Lower lobe of right lung (tissue), 2 donors: ENCODE data around the gene DEPDC7. TPM values are rescaled to one million over a fixed set of nuclear protein-coding genes. Genes with fewer than 3 reads are reported as not detected.
A peak's percentile ranks its signal among the peaks of the same experiment; 100 is the strongest.
"Not testable (repeated sequence)": the region's sequence is repeated elsewhere in the genome, so short reads cannot be mapped to it uniquely, and the experiment has no call there.

ENCODE experiments used
- ATAC-seq, 2 donors: fragments of 200-7000 bp; cut with Tn5 transposase; one replicate each; pipeline ENCODE4 v1.9.1; 2020 to 2022; ENCODE audit warnings: mild to moderate bottlenecking in 2 of 2, moderate library complexity in 2 of 2
- DNase-seq: peaks from one replicate; pipeline ENCODE4 v3.0.0-alpha.2; 2020
- H3K27ac ChIP-seq: fragments of 200-600 bp; one replicate; pipeline ENCODE4 v1.8.0; 2022
- H3K27me3 ChIP-seq: fragments of 200-600 bp; one replicate; pipeline ENCODE4 v1.8.0; 2022; ENCODE audit warnings: low read depth
- H3K36me3 ChIP-seq: fragments of 200-600 bp; one replicate; pipeline ENCODE4 v1.8.0; 2022; ENCODE audit warnings: mild to moderate bottlenecking
- H3K4me1 ChIP-seq: fragments of 200-600 bp; one replicate; pipeline ENCODE4 v1.8.0; 2022
- H3K4me3 ChIP-seq: fragments of 200-600 bp; one replicate; pipeline ENCODE4 v1.8.0; 2022; ENCODE audit warnings: mild to moderate bottlenecking
- H3K9me3 ChIP-seq: fragments of 200-600 bp; one replicate; pipeline ENCODE4 v1.8.0; 2022
- CTCF ChIP-seq: fragments of 200-600 bp; IDR thresholded peaks from one replicate; pipeline ENCODE4 v1.8.0; 2022; ENCODE audit warnings: antibody characterized with exemption, mild to moderate bottlenecking
- intact Hi-C: fragments of 100-400 bp; cut with DNase I; formaldehyde crosslinking; loops from one replicate; pipeline ENCODE4 v1.11.0; 2022
- total RNA-seq: library from RNA; stranded (reverse); fragmentation: NEBNext Ultra II Directional; extraction: Animal tissue kit (Norgen Biotek cat#: 25700); gene quantifications from one replicate; pipeline ENCODE4 v1.2.1, GENCODE V29; 2021
- donor health status: DM: no; HTN: yes; CAD: no; lungs with severe emphysema.

The DEPDC7 gene
- total RNA-seq, 1 donor from 2014 or later = 0.71 TPM

- DNase-seq (no peak), ATAC-seq (no peak)
- Histone ChIP-seq H3K36me3 (peaks cover 10% of the 10 kb centered on the region), H3K27me3 (no peaks in the 10 kb centered on the region), H3K4me1 (peaks cover 15% of the 10 kb centered on the region), H3K4me3 (no peak overlapping the region), H3K27ac (no peak overlapping the region), H3K9me3 (no peaks in the 10 kb centered on the region)
- no peak for TF ChIP-seq CTCF
- intact Hi-C loops = no loop called here
These were observed 28.6 kb downstream of the DEPDC7 start for GRCh38 chr11:33044285-33044756.

- no peaks in the 10 kb centered on the region for H3K27me3 ChIP-seq
- peaks cover 10% of the 10 kb centered on the region for H3K36me3 ChIP-seq
- TF ChIP-seq CTCF = no peak
- H3K4me3 ChIP-seq = no peak overlapping the region
- no peak overlapping the region for H3K27ac ChIP-seq
- H3K4me1 ChIP-seq = peaks cover 10% of the 10 kb centered on the region
- intact Hi-C loops = no loop called here
- H3K9me3 ChIP-seq = no peaks in the 10 kb centered on the region
- DNase-seq = no peak
- no peak for ATAC-seq
These were observed 30.0 kb downstream of the DEPDC7 start for GRCh38 chr11:33045551-33046255.

GRCh38 chr11:33048701-33049100 is 33.0 kb downstream of the DEPDC7 start:
- intact Hi-C loops, H3K36me3 ChIP-seq, DNase-seq, H3K27me3 ChIP-seq, H3K4me3 ChIP-seq, H3K4me1 ChIP-seq, H3K9me3 ChIP-seq, H3K27ac ChIP-seq: not testable (repeated sequence)
- peak; percentile 73 to 83 for ATAC-seq

GRCh38 chr11:33049565-33050408 is 34.1 kb downstream of the DEPDC7 start:
- H3K4me3 ChIP-seq, intact Hi-C loops, DNase-seq, H3K9me3 ChIP-seq, H3K27me3 ChIP-seq, H3K27ac ChIP-seq, H3K4me1 ChIP-seq, ATAC-seq: not testable (repeated sequence)
- H3K36me3 ChIP-seq = peaks cover 10% of the 10 kb centered on the region

- no peaks in the 10 kb centered on the region for H3K4me1 ChIP-seq
- H3K27me3 ChIP-seq = no peaks in the 10 kb centered on the region
- H3K36me3 ChIP-seq = peaks cover 19% of the 10 kb centered on the region
- peak overlapping the region; percentile 59 for H3K27ac ChIP-seq
- no peak for TF ChIP-seq CTCF
- H3K4me3 ChIP-seq = no peak overlapping the region
- ATAC-seq (no peak), DNase-seq (no peak)
- H3K9me3 ChIP-seq = no peaks in the 10 kb centered on the region
- intact Hi-C loops = no loop called here
These were observed 36.6 kb downstream of the DEPDC7 start for GRCh38 chr11:33052231-33052630.

- H3K4me3 ChIP-seq = no peak overlapping the region
- H3K27ac ChIP-seq = no peak overlapping the region
- H3K9me3 ChIP-seq = no peaks in the 10 kb centered on the region
- intact Hi-C loops = no loop called here
- no peak for TF ChIP-seq CTCF
- H3K27me3 ChIP-seq = no peaks in the 10 kb centered on the region
- no peak for ATAC-seq
- no peak for DNase-seq
- H3K4me1 ChIP-seq = no peaks in the 10 kb centered on the region
- H3K36me3 ChIP-seq = peaks cover 45% of the 10 kb centered on the region
These were observed 39.7 kb downstream of the DEPDC7 start for GRCh38 chr11:33055375-33055774.
